Effector memory CD4-positive, alpha-beta T cell (primary cell): Measurements from ENCODE around the gene DIAPH2.
"Not testable (repeated sequence)": the region's sequence is repeated elsewhere in the genome, so short reads cannot be mapped to it uniquely, and the experiment has no call there.

Source experiments
- DNase-seq, 3 donors: peaks; one replicate each; pipeline ENCODE4 v3.0.0-alpha.2; 2020
- H3K27ac ChIP-seq: 2 replicates; pipeline ENCODE4 v1.7.0; 2013; ENCODE audit warnings: mild to moderate bottlenecking, low read length, moderate library complexity; ENCODE audit not compliant: insufficient read depth, poor library complexity, severe bottlenecking
- H3K27me3 ChIP-seq: replicated peaks from 2 replicates; pipeline ENCODE4 v1.7.0; 2013; ENCODE audit warnings: mild to moderate bottlenecking, low read length; ENCODE audit not compliant: insufficient read depth, control insufficient read depth, poor library complexity, severe bottlenecking
- H3K36me3 ChIP-seq: 2 replicates; pipeline ENCODE4 v1.7.0; 2013; ENCODE audit warnings: mild to moderate bottlenecking, low read length, moderate library complexity; ENCODE audit not compliant: control insufficient read depth, insufficient read depth
- H3K4me1 ChIP-seq: 2 replicates; pipeline ENCODE4 v1.7.0; 2013; ENCODE audit warnings: low read length, mild to moderate bottlenecking; ENCODE audit not compliant: control insufficient read depth, insufficient read depth, poor library complexity, severe bottlenecking
- H3K4me3 ChIP-seq: 2 replicates; pipeline ENCODE4 v1.7.0; 2013; ENCODE audit warnings: low read length, low read depth, mild to moderate bottlenecking; ENCODE audit not compliant: insufficient read depth, poor library complexity, severe bottlenecking
- H3K9me3 ChIP-seq: 2 replicates; pipeline ENCODE4 v1.7.0; 2013; ENCODE audit warnings: mild to moderate bottlenecking, low read length, moderate library complexity; ENCODE audit not compliant: control insufficient read depth

Gene DIAPH2

GRCh38 chrX:96841325-96841724 is 156.7 kb downstream of the DIAPH2 start:
- no peaks in the 10 kb centered on the region for H3K9me3 ChIP-seq
- no peaks in the 10 kb centered on the region for H3K4me1 ChIP-seq
- H3K4me3 ChIP-seq: no peak overlapping the region
- H3K27me3 ChIP-seq: no peaks in the 10 kb centered on the region
- no peaks in the 10 kb centered on the region for H3K36me3 ChIP-seq
- DNase-seq: no peak
- H3K27ac ChIP-seq: no peak overlapping the region

GRCh38 chrX:96841866-96842265 is 157.2 kb downstream of the DIAPH2 start:
- not testable (repeated sequence) for H3K27me3 ChIP-seq, H3K4me1 ChIP-seq, DNase-seq, H3K36me3 ChIP-seq, H3K9me3 ChIP-seq, H3K4me3 ChIP-seq, H3K27ac ChIP-seq

- no peaks in the 10 kb centered on the region for H3K4me1 ChIP-seq
- no peak overlapping the region for H3K4me3 ChIP-seq
- no peaks in the 10 kb centered on the region for H3K36me3 ChIP-seq
- H3K27me3 ChIP-seq: no peaks in the 10 kb centered on the region
- no peak overlapping the region for H3K27ac ChIP-seq
- H3K9me3 ChIP-seq: no peaks in the 10 kb centered on the region
- no peak for DNase-seq
Observed at GRCh38 chrX:96843566-96843965, 158.9 kb downstream of the DIAPH2 start.

DNA sequence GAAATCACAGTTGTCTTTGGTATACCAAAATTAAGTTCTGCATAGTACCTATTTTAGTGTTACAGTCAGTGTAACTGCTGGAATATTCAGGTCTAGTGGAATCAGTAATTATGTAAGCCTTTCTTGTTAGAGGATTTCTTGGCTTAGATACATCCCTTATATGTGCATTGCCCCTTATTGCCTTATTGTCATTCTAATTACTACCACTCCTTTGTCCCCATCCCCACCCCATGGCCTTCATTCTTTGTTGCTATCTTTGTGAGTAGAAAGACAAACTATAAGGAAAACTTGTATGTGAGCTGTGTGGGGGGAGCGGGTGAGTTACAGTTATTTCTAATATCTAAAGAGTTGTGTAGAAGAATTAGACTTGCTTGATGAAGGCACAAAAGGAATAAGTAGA is 162.2 kb downstream of the DIAPH2 start:
- H3K4me1 ChIP-seq: no peaks in the 10 kb centered on the region
- H3K4me3 ChIP-seq: no peak overlapping the region
- H3K36me3 ChIP-seq: no peaks in the 10 kb centered on the region
- no peaks in the 10 kb centered on the region for H3K9me3 ChIP-seq
- DNase-seq: no peak
- no peaks in the 10 kb centered on the region for H3K27me3 ChIP-seq
- no peak overlapping the region for H3K27ac ChIP-seq

- H3K4me1 ChIP-seq, H3K4me3 ChIP-seq, DNase-seq, H3K36me3 ChIP-seq, H3K27me3 ChIP-seq, H3K27ac ChIP-seq, H3K9me3 ChIP-seq: not testable (repeated sequence)
Observed at GRCh38 chrX:96859422-96859821, 174.8 kb downstream of the DIAPH2 start.

DNA sequence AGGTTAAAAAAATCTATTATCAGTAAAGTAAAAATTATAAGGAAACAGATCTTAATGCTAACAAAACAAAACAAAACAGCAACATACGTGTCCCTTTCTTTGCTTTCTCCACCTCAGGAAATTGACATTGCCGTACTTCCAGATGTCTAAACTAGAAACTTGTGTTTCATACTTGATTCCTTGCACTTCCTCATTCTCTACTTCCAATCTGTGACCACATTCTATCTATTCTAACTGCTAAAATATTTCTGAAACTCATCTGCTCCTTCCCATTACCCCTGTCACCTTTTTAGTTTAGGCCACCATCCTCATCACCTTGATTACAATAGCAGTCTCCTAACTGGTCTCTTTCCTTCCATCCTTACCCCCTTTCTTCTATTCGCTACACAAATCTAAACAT is 176.6 kb downstream of the DIAPH2 start:
- Histone ChIP-seq H3K27ac (no peak overlapping the region), H3K36me3 (no peaks in the 10 kb centered on the region), H3K9me3 (no peaks in the 10 kb centered on the region), H3K27me3 (no peaks in the 10 kb centered on the region), H3K4me3 (no peak overlapping the region), H3K4me1 (no peaks in the 10 kb centered on the region)
- no peak for DNase-seq

DNA sequence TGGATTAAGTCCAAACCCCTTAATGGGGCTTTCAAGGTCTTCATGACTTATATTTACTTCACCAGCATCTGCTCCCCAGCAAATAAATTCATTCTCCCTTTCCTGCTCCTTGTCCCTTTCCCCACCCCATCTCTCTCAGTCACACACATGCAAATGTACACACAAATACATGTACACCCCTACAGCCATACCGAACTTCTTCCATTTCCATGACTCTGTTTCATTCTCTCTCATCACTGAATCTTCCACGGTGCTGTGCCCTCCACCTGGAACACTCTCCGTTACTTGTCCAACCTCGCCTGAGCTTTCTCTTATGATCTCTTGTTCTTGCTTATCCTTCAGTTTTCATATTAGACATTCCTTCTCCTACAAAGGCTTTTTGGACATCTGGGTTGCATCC is 177.0 kb downstream of the DIAPH2 start:
- no peak for DNase-seq
- Histone ChIP-seq H3K4me1 (no peaks in the 10 kb centered on the region), H3K27ac (no peak overlapping the region), H3K36me3 (no peaks in the 10 kb centered on the region), H3K4me3 (no peak overlapping the region), H3K27me3 (no peaks in the 10 kb centered on the region), H3K9me3 (no peaks in the 10 kb centered on the region)

DNA sequence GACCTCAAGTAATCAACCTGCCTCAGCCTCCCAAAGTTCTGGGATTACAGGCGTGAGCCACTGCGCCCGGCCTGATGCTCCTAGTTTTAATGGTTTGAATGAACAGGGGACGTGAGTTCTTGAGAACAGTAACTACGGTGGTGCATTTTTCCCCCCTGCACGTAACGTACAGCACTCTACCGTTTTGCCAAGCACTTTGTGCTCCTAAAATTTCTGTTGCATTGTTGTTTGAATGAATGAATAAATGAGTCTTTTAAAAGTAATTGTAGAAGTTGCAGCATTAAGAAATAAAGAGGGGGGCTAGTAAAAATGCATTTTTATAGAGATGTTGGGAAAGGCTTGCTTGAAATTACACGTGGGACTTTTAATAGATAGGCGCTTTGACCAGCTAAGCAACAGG is 199.0 kb downstream of the DIAPH2 start, which contains the start of gene RPA4:
Gene RPA4, plus strand, starts transcription at position 301 of the 400 bp plus-strand sequence. CDS start 403 bp downstream, outside the sequence.
- no peak within 1 kb of the TSS for H3K27ac ChIP-seq
- H3K4me1 ChIP-seq: no peaks in the 10 kb centered on the region
- no peaks in the 10 kb centered on the region for H3K9me3 ChIP-seq
- no peak within 1 kb of the TSS for H3K4me3 ChIP-seq
- DNase-seq: no peak
- H3K27me3 ChIP-seq: no peaks in the 10 kb centered on the region
- H3K36me3 ChIP-seq: no peaks in the 10 kb centered on the region

DNA sequence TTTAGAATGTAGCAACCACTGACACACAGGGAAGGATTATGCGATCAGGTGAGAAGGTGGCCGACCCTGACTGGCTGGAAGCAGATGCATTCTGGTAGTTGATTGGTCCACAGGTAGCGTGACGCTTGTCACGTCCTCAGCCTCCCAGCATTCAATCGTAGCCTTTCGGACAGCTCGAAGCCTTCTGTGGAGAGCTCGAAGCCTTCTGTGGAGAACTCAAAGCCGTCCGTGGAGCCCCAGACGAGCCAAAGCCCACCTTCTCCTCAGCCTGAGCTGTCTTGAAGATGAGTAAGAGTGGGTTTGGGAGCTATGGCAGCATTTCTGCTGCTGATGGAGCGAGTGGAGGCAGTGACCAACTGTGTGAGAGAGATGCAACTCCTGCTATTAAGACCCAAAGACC is 199.4 kb downstream of the DIAPH2 start:
- Histone ChIP-seq H3K4me1 (no peaks in the 10 kb centered on the region), H3K4me3 (no peak overlapping the region), H3K27me3 (no peaks in the 10 kb centered on the region), H3K27ac (no peak overlapping the region), H3K9me3 (no peaks in the 10 kb centered on the region), H3K36me3 (no peaks in the 10 kb centered on the region)
- no peak for DNase-seq

DNA sequence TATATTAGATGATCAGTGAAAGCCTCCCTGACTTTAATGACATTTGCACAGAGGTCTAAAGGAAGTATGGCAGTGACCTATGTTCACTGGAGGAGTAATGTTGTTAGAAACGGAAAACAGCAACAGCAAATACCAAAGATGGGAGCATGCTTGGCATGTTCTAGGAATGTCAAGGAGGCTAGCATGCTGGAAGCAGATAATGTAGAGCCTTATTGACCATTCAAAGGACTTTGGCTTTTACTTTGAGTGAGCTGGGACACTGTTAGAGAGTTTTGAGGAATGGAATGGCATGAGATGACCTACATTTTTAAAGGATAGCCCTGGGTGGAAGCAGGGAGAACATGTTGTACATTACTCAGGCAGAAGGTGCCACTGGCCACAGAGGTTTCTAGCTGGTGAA is 205.1 kb downstream of the DIAPH2 start:
- DNase-seq: no peak
- H3K4me3 ChIP-seq: no peak overlapping the region

GRCh38 chrX:96906741-96907140 is 222.1 kb downstream of the DIAPH2 start:
- no peaks in the 10 kb centered on the region for H3K36me3 ChIP-seq
- no peak for DNase-seq
- no peaks in the 10 kb centered on the region for H3K27me3 ChIP-seq
- H3K27ac ChIP-seq: no peak overlapping the region
- no peak overlapping the region for H3K4me3 ChIP-seq
- no peaks in the 10 kb centered on the region for H3K4me1 ChIP-seq
- H3K9me3 ChIP-seq: no peaks in the 10 kb centered on the region

More for the DNA sequence above, 205.1 kb downstream of the DIAPH2 start:
- Histone ChIP-seq H3K27me3 (no peaks in the 10 kb centered on the region), H3K27ac (no peak overlapping the region), H3K9me3 (no peaks in the 10 kb centered on the region), H3K36me3 (no peaks in the 10 kb centered on the region), H3K4me1 (no peaks in the 10 kb centered on the region)
